Measurements from ENCODE around the gene ZNF394.

DNA sequence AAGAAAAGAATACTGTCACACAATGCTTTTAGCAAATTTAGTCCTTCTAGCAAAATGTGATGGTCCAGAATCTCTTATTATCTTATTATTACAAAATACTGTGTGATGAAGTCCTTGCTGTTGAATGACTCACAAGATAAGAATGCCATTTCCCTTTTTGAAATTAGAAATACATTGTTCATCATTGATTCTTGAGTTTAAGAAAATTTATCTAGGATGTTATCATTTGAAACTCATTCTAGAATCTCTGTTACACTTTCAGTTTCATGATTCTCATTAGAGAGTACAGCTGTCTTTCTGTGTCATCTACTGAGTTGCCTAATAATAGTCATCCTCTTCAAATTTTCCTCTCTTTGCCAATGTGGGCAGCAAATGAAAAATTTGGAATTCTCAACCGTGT is 14.0 kb upstream of the ZNF394 start:
- TF ChIP-seq EP300 (IDR thresholded peaks at IDR 0.05; ENCODE audit: low read depth) = no peak
- TF ChIP-seq CTCF (IDR thresholded peaks at IDR 0.05) = no peak
